ENCODE measurements around the gene C2CD4B. TPM values are rescaled to one million over a fixed set of nuclear protein-coding genes. Genes with fewer than 3 reads are reported as not detected.

C2CD4B gene
- polyA plus RNA-seq, 3 donors, result 0.05 TPM; not detected in 2

DNA sequence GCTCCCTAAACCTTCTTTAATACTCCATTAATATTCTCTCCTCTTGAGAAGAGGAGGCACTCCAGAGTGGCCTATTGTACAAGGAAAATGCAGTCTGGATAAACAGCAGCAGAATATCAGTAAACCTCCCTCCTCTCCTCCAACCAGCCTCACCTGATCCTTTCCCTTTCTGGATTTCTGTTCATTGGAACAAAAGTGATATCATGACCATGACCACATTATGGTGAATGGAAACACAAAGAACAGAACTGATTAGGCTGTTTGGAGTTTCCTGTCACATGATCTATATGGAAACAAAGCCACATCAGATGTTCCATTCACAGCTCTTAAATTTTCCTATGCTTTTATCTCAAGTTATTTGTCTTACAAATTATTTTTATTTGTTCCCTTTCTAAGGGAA lies 14.6 kb downstream of the C2CD4B start:
- H4K20me1 ChIP-seq (ENCODE audit: insufficient read depth, low read length), result no peaks in the 10 kb centered on the region
- Mint-ChIP-seq H3K4me3 (no peak overlapping the region), H3K36me3 (no peaks in the 10 kb centered on the region), H3K9me3 (peaks cover 0 to 5% (median 0%) of the 10 kb centered on the region in 7 donors), H3K27ac (no peak overlapping the region), H3K27me3 (ENCODE audit: low read depth in 3 of 3) (peaks cover 5 to 10% (median 9%) of the 10 kb centered on the region in 3 donors), H3K4me1 (no peaks in the 10 kb centered on the region)
- no peaks in the 10 kb centered on the region for H3K27me3 ChIP-seq (ENCODE audit: control insufficient read depth in 2 of 2, insufficient read depth in 2 of 2, low read length in 2 of 2)
- H3K4me2 ChIP-seq (replicated peaks; ENCODE audit: extremely low read depth, low read length, poor library complexity, severe bottlenecking), result no peak overlapping the region
- H3K36me3 ChIP-seq (replicated peaks in 1 of 2; ENCODE audit: control insufficient read depth in 1 of 2, insufficient read depth in 2 of 2, low read length in 2 of 2), result no peaks in the 10 kb centered on the region
- TF ChIP-seq, protein P1, sequence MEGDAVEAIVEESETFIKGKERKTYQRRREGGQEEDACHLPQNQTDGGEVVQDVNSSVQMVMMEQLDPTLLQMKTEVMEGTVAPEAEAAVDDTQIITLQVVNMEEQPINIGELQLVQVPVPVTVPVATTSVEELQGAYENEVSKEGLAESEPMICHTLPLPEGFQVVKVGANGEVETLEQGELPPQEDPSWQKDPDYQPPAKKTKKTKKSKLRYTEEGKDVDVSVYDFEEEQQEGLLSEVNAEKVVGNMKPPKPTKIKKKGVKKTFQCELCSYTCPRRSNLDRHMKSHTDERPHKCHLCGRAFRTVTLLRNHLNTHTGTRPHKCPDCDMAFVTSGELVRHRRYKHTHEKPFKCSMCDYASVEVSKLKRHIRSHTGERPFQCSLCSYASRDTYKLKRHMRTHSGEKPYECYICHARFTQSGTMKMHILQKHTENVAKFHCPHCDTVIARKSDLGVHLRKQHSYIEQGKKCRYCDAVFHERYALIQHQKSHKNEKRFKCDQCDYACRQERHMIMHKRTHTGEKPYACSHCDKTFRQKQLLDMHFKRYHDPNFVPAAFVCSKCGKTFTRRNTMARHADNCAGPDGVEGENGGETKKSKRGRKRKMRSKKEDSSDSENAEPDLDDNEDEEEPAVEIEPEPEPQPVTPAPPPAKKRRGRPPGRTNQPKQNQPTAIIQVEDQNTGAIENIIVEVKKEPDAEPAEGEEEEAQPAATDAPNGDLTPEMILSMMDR (IDR thresholded peaks at IDR 0.05), result no peak
- no peaks in the 10 kb centered on the region for H3K4me1 ChIP-seq (ENCODE audit: control insufficient read depth in 1 of 2, insufficient read depth in 2 of 2, low read length in 2 of 2)
- H2AFZ ChIP-seq (ENCODE audit: insufficient read depth, low read depth, low read length, poor library complexity, severe bottlenecking), result no peak overlapping the region
- no peak overlapping the region for H3K27ac ChIP-seq (ENCODE audit: low read depth in 1 of 2, low read length in 2 of 2)
- no peak for DNase-seq
- no peaks in the 10 kb centered on the region for H3K9me3 ChIP-seq (replicated peaks in 1 of 2; ENCODE audit: control insufficient read depth in 1 of 2, insufficient read depth in 1 of 2, low read length in 2 of 2)
- H3K4me3 ChIP-seq (replicated peaks in 1 of 3; ENCODE audit: low read depth in 2 of 3, low read length in 3 of 3), result no peak overlapping the region
- no peaks in the 10 kb centered on the region for H3K79me2 ChIP-seq (ENCODE audit: insufficient read depth, low read length)
- no peak overlapping the region for H3K9ac ChIP-seq (ENCODE audit: insufficient read depth, low read length, poor library complexity, severe bottlenecking)
- intact Hi-C loops (cut with micrococcal nuclease), result no loop called here

DNA sequence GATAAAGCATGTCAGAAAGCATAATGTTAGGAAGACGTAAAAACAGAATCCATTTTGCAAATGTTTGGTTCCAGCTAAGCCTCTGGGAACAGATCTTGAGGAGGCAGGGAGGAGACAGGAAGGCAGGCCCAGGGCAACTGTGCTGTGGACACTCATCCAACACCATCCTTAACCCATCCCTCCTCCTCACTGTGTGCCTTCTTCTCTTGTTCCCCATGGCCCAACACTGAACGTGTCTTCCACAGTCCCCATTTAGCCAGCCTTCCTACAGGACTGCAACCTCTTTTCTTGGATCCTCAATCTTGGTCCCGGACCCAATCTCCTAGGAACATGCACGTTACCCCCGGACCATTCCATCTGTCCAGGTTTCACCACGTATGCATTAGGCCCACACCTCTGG lies 15.4 kb downstream of the C2CD4B start:
- peaks cover 2 to 8% (median 4%) of the 10 kb centered on the region in 3 donors for H3K27me3 Mint-ChIP-seq (ENCODE audit: low read depth in 3 of 3)
- no peak overlapping the region for H3K27ac Mint-ChIP-seq
- H3K36me3 ChIP-seq (replicated peaks in 1 of 2; ENCODE audit: control insufficient read depth in 1 of 2, insufficient read depth in 2 of 2, low read length in 2 of 2), result no peaks in the 10 kb centered on the region
- H3K4me2 ChIP-seq (replicated peaks; ENCODE audit: extremely low read depth, low read length, poor library complexity, severe bottlenecking), result no peak overlapping the region
- H4K20me1 ChIP-seq (ENCODE audit: insufficient read depth, low read length), result no peaks in the 10 kb centered on the region
- intact Hi-C loops (cut with micrococcal nuclease), result no loop called here
- WGBS (ENCODE audit: insufficient coverage), result 92% methylated on average over 6 of the region's 6 CpGs
- H3K36me3 Mint-ChIP-seq, result no peaks in the 10 kb centered on the region
- DNase-seq, result no peak
- H3K79me2 ChIP-seq (ENCODE audit: insufficient read depth, low read length), result no peaks in the 10 kb centered on the region
- no peak overlapping the region for H3K4me3 Mint-ChIP-seq
- H3K9me3 ChIP-seq (replicated peaks in 1 of 2; ENCODE audit: control insufficient read depth in 1 of 2, insufficient read depth in 1 of 2, low read length in 2 of 2), result no peaks in the 10 kb centered on the region
- TF ChIP-seq, protein P1 (IDR thresholded peaks at IDR 0.05), result no peak
- no peaks in the 10 kb centered on the region for H3K4me1 Mint-ChIP-seq
- H3K4me1 ChIP-seq (ENCODE audit: control insufficient read depth in 1 of 2, insufficient read depth in 2 of 2, low read length in 2 of 2), result no peaks in the 10 kb centered on the region
- peaks cover 0 to 2% (median 0%) of the 10 kb centered on the region in 7 donors for H3K9me3 Mint-ChIP-seq
- no peak overlapping the region for H3K9ac ChIP-seq (ENCODE audit: insufficient read depth, low read length, poor library complexity, severe bottlenecking)
- no peak overlapping the region for H3K4me3 ChIP-seq (replicated peaks in 1 of 3; ENCODE audit: low read depth in 2 of 3, low read length in 3 of 3)
- H3K27ac ChIP-seq (ENCODE audit: low read depth in 1 of 2, low read length in 2 of 2), result no peak overlapping the region
- no peak overlapping the region for H2AFZ ChIP-seq (ENCODE audit: insufficient read depth, low read depth, low read length, poor library complexity, severe bottlenecking)
- H3K27me3 ChIP-seq (ENCODE audit: control insufficient read depth in 2 of 2, insufficient read depth in 2 of 2, low read length in 2 of 2), result no peaks in the 10 kb centered on the region
